ENCODE measurements around the gene PRSS36.
"Not testable (repeated sequence)": the region's sequence is repeated elsewhere in the genome, so short reads cannot be mapped to it uniquely, and the experiment has no call there.

Gene PRSS36

GRCh38 chr16:31149894-31150890 is at the start of gene PRSS36:
PRSS36 (minus strand) TSS chr16:31150066; CDS start chr16:31150035, 31 bp downstream.
- DNase-seq: no peak

- DNase-seq: no peak
These were observed 49.7 kb upstream of the PRSS36 start for GRCh38 chr16:31199430-31200041.

GRCh38 chr16:31198207-31198882 is 48.5 kb upstream of the PRSS36 start:
- DNase-seq: no peak

- no peak for DNase-seq
These were observed 46.6 kb upstream of the PRSS36 start for GRCh38 chr16:31196324-31197088.

- not testable (repeated sequence) for DNase-seq
These were observed 46.0 kb upstream of the PRSS36 start for GRCh38 chr16:31195861-31196260.

DNA sequence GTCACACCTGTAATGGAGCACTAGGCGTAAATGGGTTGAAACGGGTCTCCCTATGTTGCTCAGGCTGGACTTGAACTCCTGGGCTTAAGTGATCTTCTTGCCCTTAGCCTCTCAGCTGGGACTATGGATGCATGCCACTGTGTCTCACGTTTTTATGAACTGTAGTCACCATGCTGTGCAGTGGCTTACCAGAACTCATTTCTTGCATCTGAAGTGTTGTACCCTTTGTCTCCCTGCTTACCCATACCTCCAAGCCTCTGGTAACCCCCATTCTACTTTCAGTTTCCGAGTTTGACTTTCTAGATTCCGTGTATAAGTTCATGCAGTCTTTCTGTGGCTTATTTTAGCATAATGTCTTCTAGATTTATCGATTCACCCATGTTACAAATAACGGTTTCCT is 45.0 kb upstream of the PRSS36 start:
- no peak for DNase-seq

GRCh38 chr16:31193874-31194273 is 44.0 kb upstream of the PRSS36 start:
- DNase-seq: no peak

- no peak for DNase-seq
These were observed 43.2 kb upstream of the PRSS36 start for GRCh38 chr16:31192856-31193642.

- no peak for DNase-seq
These were observed 42.0 kb upstream of the PRSS36 start for GRCh38 chr16:31191697-31192428.

GRCh38 chr16:31190818-31191444 is 41.1 kb upstream of the PRSS36 start:
- no peak for DNase-seq

DNA sequence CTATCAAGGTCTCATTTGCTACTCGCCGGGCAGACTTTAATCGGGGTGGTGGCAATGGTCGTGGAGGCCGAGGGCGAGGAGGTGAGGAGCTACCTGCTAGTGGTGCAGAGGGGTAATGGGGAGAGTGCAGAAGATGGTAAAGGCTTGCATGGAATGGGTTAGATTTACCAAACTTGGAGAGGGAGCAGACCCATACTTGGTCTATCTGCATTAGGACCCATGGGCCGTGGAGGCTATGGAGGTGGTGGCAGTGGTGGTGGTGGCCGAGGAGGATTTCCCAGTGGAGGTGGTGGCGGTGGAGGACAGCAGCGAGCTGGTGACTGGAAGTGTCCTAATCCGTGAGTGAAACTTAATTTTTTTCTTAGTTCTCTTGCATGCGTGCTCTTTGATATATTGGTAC is 40.2 kb upstream of the PRSS36 start:
- no peak for DNase-seq

GRCh38 chr16:31189412-31189778 is 39.5 kb upstream of the PRSS36 start:
- DNase-seq: no peak

DNA sequence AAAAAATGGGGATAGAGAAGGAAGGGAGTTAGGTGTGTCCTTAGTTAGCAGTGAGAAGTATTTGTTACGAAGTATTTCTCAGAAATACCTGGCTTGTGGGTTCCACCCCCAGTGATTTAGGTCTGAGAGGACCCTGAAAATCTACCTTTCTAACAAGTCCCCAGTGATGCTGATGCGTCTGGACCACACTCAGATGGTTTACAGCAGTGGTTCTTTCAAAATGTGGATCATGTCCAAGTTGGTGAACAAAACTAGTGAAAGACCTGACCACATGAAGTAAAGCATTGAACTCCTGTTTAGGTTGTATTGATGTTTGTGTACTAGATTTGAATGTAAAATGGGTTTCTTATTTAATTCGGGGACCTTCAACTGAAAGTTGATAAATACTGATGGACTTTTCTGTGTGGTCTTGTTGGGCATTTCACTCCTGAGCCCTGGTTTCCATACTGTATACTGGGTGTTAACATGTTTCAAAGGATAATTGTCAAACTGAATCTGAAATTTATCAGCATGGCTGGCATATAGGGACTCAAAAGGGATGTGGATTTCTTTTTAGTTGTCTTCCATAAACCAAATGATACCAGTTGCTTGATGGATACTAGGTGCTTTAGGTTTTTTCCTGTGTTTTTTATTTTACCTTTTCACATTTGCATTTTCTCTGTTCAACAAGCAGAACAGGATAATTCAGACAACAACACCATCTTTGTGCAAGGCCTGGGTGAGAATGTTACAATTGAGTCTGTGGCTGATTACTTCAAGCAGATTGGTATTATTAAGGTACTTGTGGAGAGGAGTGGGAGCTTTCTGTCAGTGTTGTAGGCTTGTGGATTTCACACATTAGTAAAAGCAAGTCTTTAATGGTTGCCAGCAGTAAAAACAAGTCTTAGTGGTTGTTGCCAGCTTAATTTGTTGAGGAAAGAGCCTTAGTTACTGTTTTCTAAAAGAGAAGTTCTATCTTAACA is 38.9 kb upstream of the PRSS36 start:
- no peak for DNase-seq

DNA sequence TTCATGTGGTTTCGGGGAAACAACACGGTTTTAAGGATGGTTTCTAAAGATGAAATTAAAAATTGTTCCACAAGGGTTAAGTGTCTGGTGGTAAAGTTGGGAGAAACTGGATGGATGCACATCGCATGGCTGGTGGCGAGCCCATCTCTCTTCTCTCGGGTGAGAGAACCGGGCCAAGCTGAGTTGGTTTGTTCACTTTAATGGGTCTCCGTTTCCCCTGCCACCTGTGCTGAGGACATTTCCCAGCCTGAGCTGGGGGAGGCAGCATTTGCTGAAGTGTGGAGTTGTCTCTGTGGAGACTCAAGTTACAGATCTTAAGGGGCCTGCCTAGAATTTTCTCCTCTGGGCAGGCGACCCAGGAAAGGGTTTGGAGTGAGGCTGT is 37.9 kb upstream of the PRSS36 start:
- no peak for DNase-seq

DNA sequence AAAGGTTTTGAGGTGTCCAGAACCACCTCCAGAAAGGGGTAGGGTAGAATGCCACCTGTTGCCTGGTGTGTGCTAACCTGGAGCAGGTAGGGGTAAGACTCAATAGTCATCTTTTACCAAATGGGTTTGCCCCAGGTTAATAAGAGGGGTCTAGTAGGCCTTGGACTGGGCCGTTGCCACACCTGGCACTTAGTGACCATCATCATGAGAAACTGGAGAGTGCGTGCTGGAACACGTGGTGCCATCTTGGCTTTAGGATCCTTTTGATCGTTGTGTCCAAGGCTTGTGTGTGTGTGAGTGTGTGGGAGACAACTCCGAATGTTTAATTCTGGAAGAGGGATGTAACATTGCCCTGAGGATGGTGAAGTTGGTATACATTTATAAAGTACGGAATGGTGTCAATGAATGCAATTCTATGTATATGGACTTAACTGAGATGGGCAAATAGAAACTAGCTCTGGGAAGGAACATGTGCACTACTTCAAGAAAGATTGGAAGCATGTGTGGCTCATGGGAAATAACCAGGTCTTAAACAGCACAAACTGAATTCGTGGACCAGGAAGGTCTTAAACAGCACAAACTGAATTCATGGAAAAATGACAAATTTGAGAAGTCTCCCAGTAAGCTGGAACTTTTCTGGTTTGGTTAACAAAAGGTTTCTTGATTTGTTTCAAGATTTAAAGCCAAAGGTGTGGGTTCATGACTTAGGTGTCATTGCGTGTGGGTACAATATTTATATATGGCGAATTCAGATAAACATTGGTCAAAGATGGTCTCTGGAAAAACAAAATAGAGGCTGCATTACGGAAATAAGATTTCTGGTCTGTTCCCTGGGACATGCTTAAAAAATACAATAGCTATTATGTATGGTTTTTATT is 37.3 kb upstream of the PRSS36 start:
- no peak for DNase-seq

DNA sequence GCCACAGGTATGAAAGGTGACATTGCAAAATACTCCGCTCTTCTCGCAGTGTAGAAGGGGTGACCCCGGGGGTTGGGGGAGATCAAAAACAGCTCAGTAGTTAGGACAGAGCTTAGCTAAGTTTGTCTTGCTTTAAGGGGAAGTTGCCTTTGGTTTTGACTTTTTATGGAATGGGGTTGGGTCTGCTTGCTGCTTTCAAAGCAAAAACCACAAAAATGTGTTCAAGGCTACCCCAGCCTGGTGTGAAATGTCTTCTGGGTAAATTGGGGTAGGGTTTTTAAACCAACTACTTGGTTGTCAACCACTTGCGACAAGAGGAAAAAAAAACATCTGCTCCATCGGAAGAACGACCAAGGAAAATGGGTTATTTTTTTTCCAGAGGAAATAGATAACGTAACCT is 36.3 kb upstream of the PRSS36 start:
- no peak for DNase-seq

GRCh38 chr16:31185339-31185738 is 35.5 kb upstream of the PRSS36 start:
- DNase-seq: no peak

- DNase-seq: no peak
These were observed 35.0 kb upstream of the PRSS36 start for GRCh38 chr16:31184888-31185287.

Data from NCI-H1436 (cell line).